Osteoblast (primary cell): ENCODE data around the gene PTPRD. TPM values are rescaled to one million over a fixed set of nuclear protein-coding genes. Genes with fewer than 3 reads are reported as not detected.
"Not testable (repeated sequence)": the region's sequence is repeated elsewhere in the genome, so short reads cannot be mapped to it uniquely, and the experiment has no call there.

Experiments used
- DNase-seq: peaks from one replicate; pipeline ENCODE4 v3.0.0; 2011; ENCODE audit warnings: low spot score, mixed read lengths; ENCODE audit not compliant: insufficient read length; ENCODE audit errors: missing footprints
- H2AFZ ChIP-seq: 2 replicates; pipeline ENCODE4 v1.6.0; 2011; ENCODE audit warnings: mild to moderate bottlenecking, low read length
- H3K27ac ChIP-seq: 2 replicates; pipeline ENCODE4 v1.5.1; 2011; ENCODE audit warnings: mild to moderate bottlenecking, low read depth, low read length, moderate library complexity
- H3K27me3 ChIP-seq: 2 replicates; pipeline ENCODE4 v1.6.0; 2012; ENCODE audit warnings: mild to moderate bottlenecking, control low read depth, inconsistent platforms, low read length, moderate library complexity; ENCODE audit not compliant: insufficient read depth
- H3K36me3 ChIP-seq: 2 replicates; pipeline ENCODE4 v1.5.1; 2011; ENCODE audit warnings: mild to moderate bottlenecking, low read length, control low read depth, moderate library complexity; ENCODE audit not compliant: insufficient read depth
- H3K4me1 ChIP-seq: 2 replicates; pipeline ENCODE4 v1.5.1; 2011; ENCODE audit warnings: mild to moderate bottlenecking, low read length, control low read depth, moderate library complexity; ENCODE audit not compliant: insufficient read depth
- H3K4me2 ChIP-seq: 2 replicates; pipeline ENCODE4 v1.6.0; 2011; ENCODE audit warnings: mild to moderate bottlenecking, low read length; ENCODE audit not compliant: insufficient read depth
- H3K4me3 ChIP-seq: fragments of 200-600 bp; sonication (generic); 3 replicates; pipeline ENCODE4 v1.5.1; 2012; ENCODE audit warnings: mild to moderate bottlenecking, low read length, inconsistent platforms; ENCODE audit not compliant: insufficient read depth
- H3K79me2 ChIP-seq: 2 replicates; pipeline ENCODE4 v1.6.0; 2012; ENCODE audit warnings: mild to moderate bottlenecking, low read length, control low read depth, inconsistent platforms; ENCODE audit not compliant: insufficient read depth
- H3K9me3 ChIP-seq: 2 replicates; pipeline ENCODE4 v1.5.1; 2011; ENCODE audit warnings: low read depth, low read length, control low read depth
- H4K20me1 ChIP-seq: 2 replicates; pipeline ENCODE4 v1.6.0; 2012; ENCODE audit warnings: mild to moderate bottlenecking, low read length, control low read depth; ENCODE audit not compliant: insufficient read depth
- CTCF ChIP-seq: IDR thresholded peaks from 2 replicates; pipeline ENCODE4 v1.5.1; 2011; ENCODE audit warnings: mild to moderate bottlenecking, low read depth, low read length, moderate library complexity; ENCODE audit errors: extremely low read depth
- total RNA-seq: library from RNA; depleted of rRNA; stranded (reverse); fragments of >200 nt; gene quantifications from 2 replicates; pipeline ENCODE4 v1.2.3, GENCODE V29; 2012

Gene PTPRD
- total RNA-seq, 1 donor = 23.9 TPM

- Histone ChIP-seq H2AFZ (no peak overlapping the region), H3K27me3 (no peaks in the 10 kb centered on the region), H3K4me3 (no peak overlapping the region), H4K20me1 (no peaks in the 10 kb centered on the region), H3K79me2 (no peaks in the 10 kb centered on the region), H3K36me3 (no peaks in the 10 kb centered on the region), H3K27ac (no peak overlapping the region), H3K4me1 (no peaks in the 10 kb centered on the region), H3K4me2 (no peak overlapping the region), H3K9me3 (no peaks in the 10 kb centered on the region)
- no peak for DNase-seq
- no peak for TF ChIP-seq CTCF
Observed at GRCh38 chr9:8978334-8978733, 1634.5 kb downstream of the PTPRD start.

GRCh38 chr9:8968350-8968749 lies 1644.5 kb downstream of the PTPRD start:
- H2AFZ ChIP-seq, H3K36me3 ChIP-seq, DNase-seq, H3K4me1 ChIP-seq, H3K79me2 ChIP-seq, H3K9me3 ChIP-seq, H3K4me2 ChIP-seq, H4K20me1 ChIP-seq, H3K4me3 ChIP-seq, H3K27me3 ChIP-seq, H3K27ac ChIP-seq: not testable (repeated sequence)

GRCh38 chr9:8963885-8964284 lies 1648.9 kb downstream of the PTPRD start:
- no peaks in the 10 kb centered on the region for H4K20me1 ChIP-seq
- H3K9me3 ChIP-seq = no peaks in the 10 kb centered on the region
- no peaks in the 10 kb centered on the region for H3K79me2 ChIP-seq
- H3K36me3 ChIP-seq = no peaks in the 10 kb centered on the region
- no peaks in the 10 kb centered on the region for H3K4me1 ChIP-seq
- no peak overlapping the region for H2AFZ ChIP-seq
- no peak for TF ChIP-seq CTCF
- H3K4me3 ChIP-seq = no peak overlapping the region
- H3K4me2 ChIP-seq = no peak overlapping the region
- H3K27me3 ChIP-seq = no peaks in the 10 kb centered on the region
- no peak for DNase-seq
- H3K27ac ChIP-seq = no peak overlapping the region

GRCh38 chr9:8962084-8962483 lies 1650.7 kb downstream of the PTPRD start:
- Histone ChIP-seq H3K27ac (no peak overlapping the region), H3K27me3 (no peaks in the 10 kb centered on the region), H4K20me1 (no peaks in the 10 kb centered on the region), H3K79me2 (no peaks in the 10 kb centered on the region), H3K4me1 (no peaks in the 10 kb centered on the region), H2AFZ (no peak overlapping the region), H3K4me2 (no peak overlapping the region), H3K4me3 (no peak overlapping the region), H3K36me3 (no peaks in the 10 kb centered on the region), H3K9me3 (no peaks in the 10 kb centered on the region)
- DNase-seq = no peak
- no peak for TF ChIP-seq CTCF
